ENCODE data around the gene COG7.
"Not testable (repeated sequence)": the region's sequence is repeated elsewhere in the genome, so short reads cannot be mapped to it uniquely, and the experiment has no call there.

DNA sequence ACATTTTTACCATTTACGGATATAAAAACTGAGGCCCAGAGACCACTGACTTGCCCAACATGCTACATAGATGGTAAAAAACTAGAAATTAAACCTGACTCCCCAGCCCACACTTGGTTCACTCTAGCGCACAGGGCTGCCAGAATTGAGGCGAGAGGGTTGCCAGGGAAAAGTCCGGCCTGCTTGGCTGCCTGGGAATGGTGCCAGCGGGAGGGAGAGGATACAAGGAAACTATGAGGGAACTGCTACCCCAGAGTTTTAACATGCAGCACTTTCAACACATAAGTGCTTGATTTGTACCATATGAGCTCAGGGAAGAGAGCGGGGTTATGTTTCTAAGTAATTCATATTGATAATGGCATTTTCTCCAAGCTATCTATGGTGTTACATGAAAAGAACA is 10.0 kb upstream of the COG7 start:
- TF ChIP-seq, protein P1, sequence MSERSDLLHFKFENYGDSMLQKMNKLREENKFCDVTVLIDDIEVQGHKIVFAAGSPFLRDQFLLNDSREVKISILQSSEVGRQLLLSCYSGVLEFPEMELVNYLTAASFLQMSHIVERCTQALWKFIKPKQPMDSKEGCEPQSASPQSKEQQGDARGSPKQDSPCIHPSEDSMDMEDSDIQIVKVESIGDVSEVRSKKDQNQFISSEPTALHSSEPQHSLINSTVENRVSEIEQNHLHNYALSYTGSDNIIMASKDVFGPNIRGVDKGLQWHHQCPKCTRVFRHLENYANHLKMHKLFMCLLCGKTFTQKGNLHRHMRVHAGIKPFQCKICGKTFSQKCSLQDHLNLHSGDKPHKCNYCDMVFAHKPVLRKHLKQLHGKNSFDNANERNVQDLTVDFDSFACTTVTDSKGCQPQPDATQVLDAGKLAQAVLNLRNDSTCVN (tag by site-specific recombination; optimal IDR thresholded peaks at IDR 0.05) = not testable (repeated sequence)
- TF ChIP-seq, protein P2, sequence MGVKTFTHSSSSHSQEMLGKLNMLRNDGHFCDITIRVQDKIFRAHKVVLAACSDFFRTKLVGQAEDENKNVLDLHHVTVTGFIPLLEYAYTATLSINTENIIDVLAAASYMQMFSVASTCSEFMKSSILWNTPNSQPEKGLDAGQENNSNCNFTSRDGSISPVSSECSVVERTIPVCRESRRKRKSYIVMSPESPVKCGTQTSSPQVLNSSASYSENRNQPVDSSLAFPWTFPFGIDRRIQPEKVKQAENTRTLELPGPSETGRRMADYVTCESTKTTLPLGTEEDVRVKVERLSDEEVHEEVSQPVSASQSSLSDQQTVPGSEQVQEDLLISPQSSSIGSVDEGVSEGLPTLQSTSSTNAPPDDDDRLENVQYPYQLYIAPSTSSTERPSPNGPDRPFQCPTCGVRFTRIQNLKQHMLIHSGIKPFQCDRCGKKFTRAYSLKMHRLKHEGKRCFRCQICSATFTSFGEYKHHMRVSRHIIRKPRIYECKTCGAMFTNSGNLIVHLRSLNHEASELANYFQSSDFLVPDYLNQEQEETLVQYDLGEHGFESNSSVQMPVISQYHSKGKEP (tag by site-specific recombination; IDR thresholded peaks at IDR 0.05) = not testable (repeated sequence)
- not testable (repeated sequence) for TF ChIP-seq ZNF600 (tag by site-specific recombination; IDR thresholded peaks at IDR 0.05); ZNF830 (tag by site-specific recombination; IDR thresholded peaks at IDR 0.05; ENCODE audit: low read depth); ZNF138 (tag by site-specific recombination; IDR thresholded peaks at IDR 0.05; ENCODE audit: borderline replicate concordance); ZNF311 (tag by site-specific recombination; IDR thresholded peaks at IDR 0.05; ENCODE audit: borderline replicate concordance); ZSCAN23 (tag by site-specific recombination; IDR thresholded peaks at IDR 0.05); GLI2 (tag by site-specific recombination; IDR thresholded peaks at IDR 0.05; ENCODE audit: borderline replicate concordance, low read depth); ZNF510 (tag by site-specific recombination; IDR thresholded peaks at IDR 0.05; ENCODE audit: insufficient replicate concordance); ZBTB8A (tag by site-specific recombination; IDR thresholded peaks at IDR 0.05)
- TF ChIP-seq, protein P3, sequence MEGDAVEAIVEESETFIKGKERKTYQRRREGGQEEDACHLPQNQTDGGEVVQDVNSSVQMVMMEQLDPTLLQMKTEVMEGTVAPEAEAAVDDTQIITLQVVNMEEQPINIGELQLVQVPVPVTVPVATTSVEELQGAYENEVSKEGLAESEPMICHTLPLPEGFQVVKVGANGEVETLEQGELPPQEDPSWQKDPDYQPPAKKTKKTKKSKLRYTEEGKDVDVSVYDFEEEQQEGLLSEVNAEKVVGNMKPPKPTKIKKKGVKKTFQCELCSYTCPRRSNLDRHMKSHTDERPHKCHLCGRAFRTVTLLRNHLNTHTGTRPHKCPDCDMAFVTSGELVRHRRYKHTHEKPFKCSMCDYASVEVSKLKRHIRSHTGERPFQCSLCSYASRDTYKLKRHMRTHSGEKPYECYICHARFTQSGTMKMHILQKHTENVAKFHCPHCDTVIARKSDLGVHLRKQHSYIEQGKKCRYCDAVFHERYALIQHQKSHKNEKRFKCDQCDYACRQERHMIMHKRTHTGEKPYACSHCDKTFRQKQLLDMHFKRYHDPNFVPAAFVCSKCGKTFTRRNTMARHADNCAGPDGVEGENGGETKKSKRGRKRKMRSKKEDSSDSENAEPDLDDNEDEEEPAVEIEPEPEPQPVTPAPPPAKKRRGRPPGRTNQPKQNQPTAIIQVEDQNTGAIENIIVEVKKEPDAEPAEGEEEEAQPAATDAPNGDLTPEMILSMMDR (tag by site-specific recombination; IDR thresholded peaks at IDR 0.05) = not testable (repeated sequence)
